A549 treated with AZD9567 at 1 μM for 4 hours (cell line): ENCODE measurements around the gene GASK1A. TPM values are rescaled to one million over a fixed set of nuclear protein-coding genes. Genes with fewer than 3 reads are reported as not detected.

ENCODE experiments used
- total RNA-seq: library from RNA; stranded (reverse); fragments of 200-300 nt; extraction: Qiagen RNA extraction; gene quantifications from 5 replicates; pipeline ENCODE4 v1.2.3, GENCODE V29; 2022; ENCODE audit not compliant: insufficient read depth

The GASK1A gene
- not detected in 5 replicates for total RNA-seq

GRCh38 chr3:42979044-42979972 lies at the start of gene GASK1A:
Gene GASK1A, plus strand, starts transcription at chr3:42979311. Its CDS starts 332 bp downstream, at chr3:42979643.

GRCh38 chr3:43105596-43106292 lies 126.6 kb downstream of the GASK1A start, which contains the start of gene POMGNT2:
Gene POMGNT2, minus strand, starts transcription at chr3:43106079. Its CDS starts 24,648 bp downstream, at chr3:43081431.

Other genes starting within 250 kb of the GASK1A start
- 0.33 to 0.78 TPM (median 0.49 TPM) in 4 of 5 replicates, not detected in the other for gene CCDC13, start 206.1 kb upstream of the GASK1A start, total RNA-seq
- gene HIGD1A, start 174.8 kb upstream of the GASK1A start, total RNA-seq: 69.9 to 108 TPM (median 80.0 TPM) in 5 replicates
- gene ACKR2, start 169.9 kb upstream of the GASK1A start, total RNA-seq: 0.02 to 0.14 TPM (median 0.09 TPM) in 3 of 5 replicates, not detected in the others
- not detected in 5 replicates for gene CYP8B1, start 103.4 kb upstream of the GASK1A start, total RNA-seq
- gene ZNF662, start 73.2 kb upstream of the GASK1A start, total RNA-seq: not detected in 5 replicates
- 7.7 to 8.8 TPM (median 8.2 TPM) in 5 replicates for gene POMGNT2, start 126.8 kb downstream of the GASK1A start, total RNA-seq